HCT116 (cell line): ENCODE results near the gene SCGB3A2.

Source experiments
- POLR2A ChIP-seq: IDR thresholded peaks from 2 replicates; pipeline ENCODE4 v1.7.0; 2011; ENCODE audit warnings: borderline replicate concordance; ENCODE audit not compliant: insufficient read depth, insufficient read length; ENCODE audit errors: extremely low read depth
- SP1 ChIP-seq: IDR thresholded peaks from 2 replicates; pipeline ENCODE4 v1.6.1; 2012; ENCODE audit warnings: low read depth

GRCh38 chr5:147911427-147911826, 32.9 kb downstream of the SCGB3A2 start:
- TF ChIP-seq SP1 (no peak), POLR2A (no peak)
